ENCODE results near the gene HAUS2.
A peak's percentile ranks its signal among the peaks of the same experiment; 100 is the strongest.
"Not testable (repeated sequence)": the region's sequence is repeated elsewhere in the genome, so short reads cannot be mapped to it uniquely, and the experiment has no call there.

HAUS2 gene

GRCh38 chr15:42548249-42549031, at the start of gene HAUS2, which contains the start of gene LRRC57:
HAUS2 (plus strand) TSS chr15:42548838; CDS start chr15:42548873, 35 bp downstream.
LRRC57 (minus strand) TSS chr15:42548793; CDS start chr15:42548434, 359 bp downstream.
- peak; percentile 80 for DNase-seq

GRCh38 chr15:42499858-42500609, 48.6 kb upstream of the HAUS2 start:
- no peak for DNase-seq

- DNase-seq: no peak
Observed at GRCh38 chr15:42502477-42502876, 46.2 kb upstream of the HAUS2 start.

GRCh38 chr15:42503825-42504224, 44.8 kb upstream of the HAUS2 start:
- no peak for DNase-seq

- DNase-seq: no peak
Observed at GRCh38 chr15:42504631-42505030, 44.0 kb upstream of the HAUS2 start.

GRCh38 chr15:42507514-42507913, 41.1 kb upstream of the HAUS2 start:
- DNase-seq: no peak

- no peak for DNase-seq
Observed at GRCh38 chr15:42508263-42508690, 40.4 kb upstream of the HAUS2 start.

GRCh38 chr15:42510258-42511006, 38.2 kb upstream of the HAUS2 start:
- no peak for DNase-seq

GRCh38 chr15:42511007-42511391, 37.6 kb upstream of the HAUS2 start:
- DNase-seq: no peak

GRCh38 chr15:42523331-42523730, 25.3 kb upstream of the HAUS2 start:
- no peak for DNase-seq

GRCh38 chr15:42528970-42529369, 19.7 kb upstream of the HAUS2 start:
- DNase-seq: no peak

GRCh38 chr15:42533246-42533645, 15.4 kb upstream of the HAUS2 start:
- no peak for DNase-seq

GRCh38 chr15:42544853-42545629, 3.6 kb upstream of the HAUS2 start:
- no peak for DNase-seq

GRCh38 chr15:42547918-42548248, 755 bp upstream of the HAUS2 start:
- no peak for DNase-seq

- DNase-seq: peak; percentile 43
Observed at GRCh38 chr15:42549032-42549491, 424 bp downstream of the HAUS2 start.

GRCh38 chr15:42549741-42550392, 1.2 kb downstream of the HAUS2 start:
- no peak for DNase-seq

- no peak for DNase-seq
Observed at GRCh38 chr15:42553554-42553953, 4.9 kb downstream of the HAUS2 start.

- not testable (repeated sequence) for DNase-seq
Observed at GRCh38 chr15:42556550-42557207, 8.0 kb downstream of the HAUS2 start.

- DNase-seq: no peak
Observed at GRCh38 chr15:42558739-42559138, 10.1 kb downstream of the HAUS2 start.

- DNase-seq: peak; percentile 99
Observed at GRCh38 chr15:42575188-42576039, 26.8 kb downstream of the HAUS2 start, which contains the start of gene STARD9. STARD9 (plus strand) TSS chr15:42575606; CDS start chr15:42575716, 110 bp downstream.

All from midbrain (tissue), 1 donor.